ENCODE data around the gene ADRA2B. TPM values are rescaled to one million over a fixed set of nuclear protein-coding genes. Genes with fewer than 3 reads are reported as not detected.
"Not testable (repeated sequence)": the region's sequence is repeated elsewhere in the genome, so short reads cannot be mapped to it uniquely, and the experiment has no call there.

ADRA2B gene
- total and polyA plus RNA-seq, 12 donors = 0.95 to 12.9 (median 3.3) TPM

- H3K36me3 ChIP-seq (replicated peaks in 1 of 2); H3K9me3 ChIP-seq (replicated peaks in 1 of 3); H3K27me3 ChIP-seq; H3K27ac ChIP-seq; DNase-seq; H3K4me1 ChIP-seq (replicated peaks in 1 of 2); H3K4me3 ChIP-seq: not testable (repeated sequence)
- intact Hi-C loops (cut with DNase I) = loop anchor here in 1 of 2 donors (10.0 kb wide), 1 partner anchor 1618 kb away; no protein-coding TSS in a partner anchor
- WGBS, 4 donors = 73 to 100% (median 80%) methylated on average over 1 to 2 of the region's 2 CpGs
These were observed 49.2 kb downstream of the ADRA2B start for GRCh38 chr2:96067098-96067660.

GRCh38 chr2:96066511-96066910 lies 49.9 kb downstream of the ADRA2B start:
- H3K27ac ChIP-seq; DNase-seq; H3K4me1 ChIP-seq (replicated peaks in 1 of 2); H3K36me3 ChIP-seq (replicated peaks in 1 of 2); H3K27me3 ChIP-seq; H3K9me3 ChIP-seq (replicated peaks in 1 of 3); H3K4me3 ChIP-seq: not testable (repeated sequence)
- intact Hi-C loops (cut with DNase I) = loop anchor here in 1 of 2 donors (10.0 kb wide), 1 partner anchor 1618 kb away; no protein-coding TSS in a partner anchor
- 77 to 90% (median 88%) methylated on average over 3 to 6 of the region's 7 CpGs; no CpG with 5 or more reads in 1 of the 4 donors for WGBS, 4 donors

GRCh38 chr2:96065954-96066353 lies 50.4 kb downstream of the ADRA2B start:
- H3K4me1 ChIP-seq (replicated peaks in 1 of 2); H3K36me3 ChIP-seq (replicated peaks in 1 of 2); DNase-seq; H3K27me3 ChIP-seq; H3K9me3 ChIP-seq (replicated peaks in 1 of 3); H3K4me3 ChIP-seq; H3K27ac ChIP-seq: not testable (repeated sequence)
- intact Hi-C loops (cut with DNase I) = loop anchor here in 1 of 2 donors (10.0 kb wide), 1 partner anchor 1619 kb away; no protein-coding TSS in a partner anchor
- WGBS, 4 donors = 80 to 92% (median 87%) methylated on average over 2 to 4 of the region's 4 CpGs

- intact Hi-C loops (cut with DNase I) = loop anchor here in 1 of 2 donors (10.0 kb wide), 1 partner anchor 1619 kb away; no protein-coding TSS in a partner anchor
- no peak for DNase-seq
- WGBS, 4 donors = 58 to 91% (median 79%) methylated on average over 2 to 4 of the region's 4 CpGs
These were observed 50.9 kb downstream of the ADRA2B start for GRCh38 chr2:96065381-96065930.

GRCh38 chr2:96064760-96065159 lies 51.6 kb downstream of the ADRA2B start:
- intact Hi-C loops (cut with DNase I) = loop anchor here in 1 of 2 donors (10.0 kb wide), 1 partner anchor 1620 kb away; no protein-coding TSS in a partner anchor
- not testable (repeated sequence) for DNase-seq; H3K9me3 ChIP-seq (replicated peaks in 1 of 3); H3K36me3 ChIP-seq (replicated peaks in 1 of 2); H3K27ac ChIP-seq; H3K27me3 ChIP-seq; H3K4me1 ChIP-seq (replicated peaks in 1 of 2); H3K4me3 ChIP-seq

More at GRCh38 chr2:96065381-96065930, 50.9 kb downstream of the ADRA2B start:
- no peaks in the 10 kb centered on the region for H3K4me1 ChIP-seq (replicated peaks in 1 of 2)
- H3K36me3 ChIP-seq (replicated peaks in 1 of 2) = no peaks in the 10 kb centered on the region
- no peak overlapping the region for H3K4me3 ChIP-seq
- H3K27ac ChIP-seq = no peak overlapping the region
- peaks cover 5% of the 10 kb centered on the region for H3K27me3 ChIP-seq
- no peak for TF ChIP-seq POLR2A (IDR thresholded peaks at IDR 0.05)
- no peak for TF ChIP-seq CTCF (IDR thresholded peaks at IDR 0.05)
- no peaks in the 10 kb centered on the region for H3K9me3 ChIP-seq (replicated peaks in 1 of 3)

- intact Hi-C loops (cut with DNase I) = loop anchor here in 1 of 2 donors (10.0 kb wide), 1 partner anchor 1621 kb away; no protein-coding TSS in a partner anchor
- not testable (repeated sequence) for DNase-seq
- WGBS, 4 donors = 71 to 100% (median 95%) methylated on average over 1 to 2 of the region's 3 CpGs
These were observed 52.2 kb downstream of the ADRA2B start for GRCh38 chr2:96064047-96064675.

More at GRCh38 chr2:96064047-96064675, 52.2 kb downstream of the ADRA2B start:
- H3K9me3 ChIP-seq (replicated peaks in 1 of 3); H3K27ac ChIP-seq; H3K4me1 ChIP-seq (replicated peaks in 1 of 2); H3K27me3 ChIP-seq; H3K4me3 ChIP-seq; H3K36me3 ChIP-seq (replicated peaks in 1 of 2): not testable (repeated sequence)
